Measurements from ENCODE around the gene LMNB1.

LMNB1 gene

DNA sequence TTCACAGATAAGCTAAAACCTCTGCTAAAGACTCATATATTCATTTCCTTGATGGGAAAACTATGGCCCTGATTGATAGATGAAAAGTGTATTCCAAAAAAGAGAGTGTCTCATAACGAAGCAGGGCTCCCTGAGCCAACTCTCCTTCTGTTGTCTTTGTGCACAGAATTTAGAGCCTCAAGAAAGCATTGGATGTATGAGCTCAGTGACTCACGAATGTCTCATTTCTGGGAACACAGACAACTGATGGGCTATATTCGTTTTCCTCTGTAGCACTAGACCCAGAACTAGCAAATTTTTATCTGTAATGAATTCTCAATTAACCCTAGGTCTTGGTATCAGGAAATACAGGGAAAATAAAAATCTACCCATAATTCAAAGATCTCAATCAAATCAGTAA lies 88.4 kb downstream of the LMNB1 start:
- TF ChIP-seq, protein P1, sequence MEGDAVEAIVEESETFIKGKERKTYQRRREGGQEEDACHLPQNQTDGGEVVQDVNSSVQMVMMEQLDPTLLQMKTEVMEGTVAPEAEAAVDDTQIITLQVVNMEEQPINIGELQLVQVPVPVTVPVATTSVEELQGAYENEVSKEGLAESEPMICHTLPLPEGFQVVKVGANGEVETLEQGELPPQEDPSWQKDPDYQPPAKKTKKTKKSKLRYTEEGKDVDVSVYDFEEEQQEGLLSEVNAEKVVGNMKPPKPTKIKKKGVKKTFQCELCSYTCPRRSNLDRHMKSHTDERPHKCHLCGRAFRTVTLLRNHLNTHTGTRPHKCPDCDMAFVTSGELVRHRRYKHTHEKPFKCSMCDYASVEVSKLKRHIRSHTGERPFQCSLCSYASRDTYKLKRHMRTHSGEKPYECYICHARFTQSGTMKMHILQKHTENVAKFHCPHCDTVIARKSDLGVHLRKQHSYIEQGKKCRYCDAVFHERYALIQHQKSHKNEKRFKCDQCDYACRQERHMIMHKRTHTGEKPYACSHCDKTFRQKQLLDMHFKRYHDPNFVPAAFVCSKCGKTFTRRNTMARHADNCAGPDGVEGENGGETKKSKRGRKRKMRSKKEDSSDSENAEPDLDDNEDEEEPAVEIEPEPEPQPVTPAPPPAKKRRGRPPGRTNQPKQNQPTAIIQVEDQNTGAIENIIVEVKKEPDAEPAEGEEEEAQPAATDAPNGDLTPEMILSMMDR (IDR thresholded peaks at IDR 0.05; ENCODE audit: low read depth, low read length, missing control alignments), result no peak
- in situ Hi-C loops (cut with HindIII; ENCODE audit: low sequenced_read_pairs), result no loop called here
- DNase-seq (ENCODE audit: low read depth), result peak; percentile 55

DNA sequence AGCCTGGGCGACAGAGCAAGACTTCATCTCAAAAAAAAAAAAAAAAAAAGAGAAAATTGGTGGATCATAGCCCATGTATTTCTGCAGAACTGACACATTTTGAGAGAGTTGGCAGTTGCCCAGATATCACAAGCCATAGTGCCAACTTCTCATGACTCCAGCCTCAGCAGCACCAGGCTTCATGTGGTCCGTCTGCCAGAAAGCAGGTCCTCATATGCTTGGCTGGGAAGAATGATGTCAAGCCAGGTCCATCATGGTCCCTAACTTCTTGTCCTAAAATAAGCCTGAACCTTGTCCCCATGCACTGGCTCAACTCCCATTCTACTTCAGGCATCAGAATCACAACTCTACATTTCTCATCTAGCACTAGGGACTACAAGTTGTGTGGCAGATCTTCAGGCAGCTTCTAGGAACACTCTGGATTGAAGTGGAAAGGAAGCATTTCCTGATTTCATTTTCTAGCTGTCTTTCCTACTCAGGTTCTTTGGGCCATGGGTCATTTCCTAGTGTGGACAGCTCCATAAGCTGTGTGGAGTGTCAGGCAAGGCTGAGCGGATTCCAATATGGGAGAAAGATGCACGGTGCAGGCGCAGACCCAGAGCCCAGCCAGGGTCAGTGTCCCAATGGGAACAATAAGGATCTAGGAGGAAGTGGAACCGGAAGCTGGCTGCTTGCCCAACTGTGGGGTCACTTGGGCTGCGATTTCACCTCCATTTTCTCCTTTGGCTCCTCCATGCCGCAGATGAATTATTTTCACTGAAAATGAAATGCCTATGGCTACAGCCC lies 90.1 kb downstream of the LMNB1 start:
- DNase-seq (ENCODE audit: low read depth), result no peak
- TF ChIP-seq, protein P1 (IDR thresholded peaks at IDR 0.05; ENCODE audit: low read depth, low read length, missing control alignments), result no peak
- no peak overlapping the region for H3K4me3 ChIP-seq (ENCODE audit: low read depth, low read length)
- in situ Hi-C loops (cut with HindIII; ENCODE audit: low sequenced_read_pairs), result no loop called here

More for the DNA sequence above, 88.4 kb downstream of the LMNB1 start:
- no peak overlapping the region for H3K4me3 ChIP-seq (ENCODE audit: low read depth, low read length)

DNA sequence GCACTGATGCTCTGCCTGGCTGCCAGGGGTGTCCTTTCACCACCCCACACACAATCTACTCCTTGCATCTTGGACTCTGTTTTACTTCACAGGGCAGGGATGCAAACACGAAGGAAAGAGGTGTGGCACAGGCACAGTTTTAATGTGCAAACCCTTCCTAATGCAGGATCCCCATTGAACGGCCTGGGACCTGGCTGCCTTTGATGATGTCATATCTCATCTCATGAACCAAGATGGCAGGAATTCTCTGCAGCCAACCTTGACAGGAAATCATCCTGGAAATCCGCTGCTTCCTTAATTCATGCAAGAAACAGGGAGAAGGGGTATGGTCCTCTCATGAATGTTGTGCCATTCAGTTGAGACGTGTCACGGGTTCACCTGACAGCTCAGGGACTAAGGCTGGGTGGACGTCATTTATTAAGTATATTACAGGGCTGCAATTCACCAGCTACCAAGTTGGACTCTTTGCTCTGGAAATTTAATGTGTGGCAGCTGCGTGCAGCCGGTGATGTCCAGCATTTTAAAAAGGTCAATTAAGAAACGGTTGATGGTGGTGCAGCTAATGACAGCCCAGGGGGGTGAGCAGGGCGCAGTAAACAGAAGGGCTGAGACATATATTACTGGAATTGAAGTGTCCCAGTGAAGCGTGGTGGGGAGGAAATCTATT lies 91.5 kb downstream of the LMNB1 start:
- peak overlapping the region; percentile 26 for H3K4me3 ChIP-seq (ENCODE audit: low read depth, low read length)
- TF ChIP-seq, protein P1 (IDR thresholded peaks at IDR 0.05; ENCODE audit: low read depth, low read length, missing control alignments), result no peak
- in situ Hi-C loops (cut with HindIII; ENCODE audit: low sequenced_read_pairs), result no loop called here
- no peak for DNase-seq (ENCODE audit: low read depth)

DNA sequence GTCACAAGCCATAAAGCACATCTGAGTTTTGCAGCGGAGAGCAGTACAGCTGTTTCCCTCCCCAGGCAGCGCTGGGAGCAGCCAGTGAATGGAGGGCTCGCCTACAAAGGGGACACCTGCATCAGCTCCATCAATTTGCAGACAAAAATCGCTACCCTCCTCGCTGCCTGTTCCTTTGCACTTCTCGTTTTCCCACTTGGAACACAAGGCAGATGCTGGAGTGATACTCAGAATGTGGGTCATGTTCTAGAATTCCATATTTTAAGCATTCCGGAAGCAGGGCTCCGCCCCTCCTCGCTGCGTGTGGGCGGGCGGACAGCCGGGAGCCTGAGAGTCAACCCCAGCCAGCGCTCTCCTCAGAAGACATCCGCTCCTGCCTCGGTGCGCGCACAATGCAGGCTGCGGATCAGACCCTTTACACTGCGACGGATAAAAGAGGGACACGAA lies 92.1 kb downstream of the LMNB1 start:
- no peak for DNase-seq (ENCODE audit: low read depth)
- TF ChIP-seq, protein P1 (IDR thresholded peaks at IDR 0.05; ENCODE audit: low read depth, low read length, missing control alignments), result no peak
- peak overlapping the region; percentile 26 for H3K4me3 ChIP-seq (ENCODE audit: low read depth, low read length)
- in situ Hi-C loops (cut with HindIII; ENCODE audit: low sequenced_read_pairs), result no loop called here

DNA sequence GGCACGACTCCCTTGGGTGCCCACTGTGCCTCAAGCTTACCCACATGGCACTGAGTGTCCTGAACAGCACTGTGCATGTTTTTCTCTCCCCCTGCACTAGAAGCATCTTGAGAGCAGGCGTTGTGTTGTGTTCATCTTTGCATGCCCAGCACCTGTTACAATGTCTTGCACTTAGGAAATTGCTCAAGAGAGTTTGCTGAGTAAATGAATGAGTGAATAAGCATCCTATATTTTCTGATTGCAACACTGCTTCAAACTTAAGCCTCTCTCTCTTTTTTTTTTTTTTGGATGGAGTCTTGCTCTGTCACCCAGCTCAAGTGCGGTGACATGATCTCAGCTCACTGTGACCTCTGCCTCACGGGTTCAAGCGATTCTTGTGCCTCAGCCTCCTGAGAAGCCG lies 94.5 kb downstream of the LMNB1 start:
- TF ChIP-seq, protein P1 (IDR thresholded peaks at IDR 0.05; ENCODE audit: low read depth, low read length, missing control alignments), result no peak
- in situ Hi-C loops (cut with HindIII; ENCODE audit: low sequenced_read_pairs), result no loop called here
- H3K4me3 ChIP-seq (ENCODE audit: low read depth, low read length), result no peak overlapping the region
- DNase-seq (ENCODE audit: low read depth), result no peak

DNA sequence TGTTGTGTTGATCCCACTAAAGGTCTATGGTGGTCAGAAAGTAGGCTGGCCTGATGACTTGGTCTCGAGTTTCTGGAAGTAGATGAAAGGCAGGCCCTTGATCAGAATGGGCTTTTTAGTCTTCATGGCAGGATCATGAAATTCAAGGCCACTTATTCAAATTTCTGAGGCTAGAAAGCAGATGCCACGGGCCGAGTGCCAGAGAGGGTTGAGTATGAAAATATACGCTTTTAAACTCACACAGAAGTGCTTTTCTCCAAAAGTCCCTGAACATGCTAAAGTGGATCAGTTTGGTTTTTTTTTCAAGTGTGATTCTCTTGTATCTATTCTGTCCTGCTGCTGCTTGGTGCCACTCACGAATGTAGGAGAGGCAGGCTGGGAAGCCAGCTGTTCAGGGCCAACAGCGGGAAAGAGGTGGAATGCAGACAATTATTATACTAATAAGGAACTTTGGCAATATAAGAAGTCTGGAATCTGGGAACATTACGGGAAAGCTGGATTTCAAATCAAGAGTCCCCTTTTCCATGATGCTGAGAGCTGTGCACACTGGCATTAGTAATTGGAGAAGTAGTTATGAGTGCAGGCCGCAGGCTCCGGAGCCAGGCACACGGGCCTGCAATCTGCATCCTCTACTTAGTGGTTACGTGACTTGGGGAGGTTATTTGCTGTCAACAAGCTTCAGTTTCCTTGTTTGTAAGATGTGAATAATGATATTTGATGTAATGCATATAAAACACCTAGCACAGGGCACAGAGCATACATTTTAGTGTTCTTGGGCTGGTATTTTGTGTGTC lies 95.8 kb downstream of the LMNB1 start:
- in situ Hi-C loops (cut with HindIII; ENCODE audit: low sequenced_read_pairs), result no loop called here
- no peak for DNase-seq (ENCODE audit: low read depth)
- TF ChIP-seq, protein P1 (IDR thresholded peaks at IDR 0.05; ENCODE audit: low read depth, low read length, missing control alignments), result no peak
- no peak overlapping the region for H3K4me3 ChIP-seq (ENCODE audit: low read depth, low read length)
